GM19397 (cell line): Measurements from ENCODE around the gene TCERG1L.

ENCODE experiments used
- ATAC-seq: cut with Tn5 transposase; IDR thresholded peaks from one replicate; pipeline ENCODE4 v1.9.1; 2021; ENCODE audit warnings: mild to moderate bottlenecking, moderate library complexity; ENCODE audit not compliant: unreplicated experiment

Gene TCERG1L

GRCh38 chr10:131271195-131271880 lies 40.2 kb downstream of the TCERG1L start:
- ATAC-seq, result no peak

- ATAC-seq, result no peak
Observed at GRCh38 chr10:131270461-131271190, 40.9 kb downstream of the TCERG1L start.

DNA sequence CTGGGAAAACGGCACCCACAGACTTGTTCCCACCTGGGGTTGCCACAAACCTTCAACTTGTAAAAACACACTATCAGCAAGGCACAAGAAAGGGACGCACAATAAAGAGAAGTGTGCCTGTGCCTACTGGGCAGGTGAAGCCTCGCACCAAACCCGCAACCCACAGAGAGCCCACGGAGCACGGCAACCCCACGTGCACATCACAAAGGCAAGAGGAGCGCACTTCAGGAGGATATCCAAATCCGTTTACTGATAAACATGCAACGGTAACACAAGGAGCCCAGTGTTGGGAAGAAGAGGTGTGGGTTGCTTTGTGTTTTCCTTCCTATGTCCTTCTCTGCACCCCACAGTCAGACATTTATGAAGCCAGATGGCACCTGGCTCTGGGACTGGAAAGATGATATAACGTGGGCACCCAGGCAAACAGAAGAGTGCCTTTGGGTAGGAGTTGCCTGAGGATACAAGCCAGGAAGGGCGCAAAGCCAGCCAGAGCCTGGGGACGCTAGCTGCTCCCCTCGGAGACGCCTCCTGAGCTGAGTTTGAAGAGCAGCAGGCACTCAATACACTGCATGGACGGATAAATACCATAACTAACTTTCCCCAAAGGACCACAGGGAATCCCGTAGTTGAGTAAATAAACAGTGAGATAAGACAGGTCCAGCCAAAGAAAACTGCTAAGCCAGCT lies 41.6 kb downstream of the TCERG1L start:
- no peak for ATAC-seq

- ATAC-seq, result no peak
Observed at GRCh38 chr10:131267814-131268095, 43.8 kb downstream of the TCERG1L start.

DNA sequence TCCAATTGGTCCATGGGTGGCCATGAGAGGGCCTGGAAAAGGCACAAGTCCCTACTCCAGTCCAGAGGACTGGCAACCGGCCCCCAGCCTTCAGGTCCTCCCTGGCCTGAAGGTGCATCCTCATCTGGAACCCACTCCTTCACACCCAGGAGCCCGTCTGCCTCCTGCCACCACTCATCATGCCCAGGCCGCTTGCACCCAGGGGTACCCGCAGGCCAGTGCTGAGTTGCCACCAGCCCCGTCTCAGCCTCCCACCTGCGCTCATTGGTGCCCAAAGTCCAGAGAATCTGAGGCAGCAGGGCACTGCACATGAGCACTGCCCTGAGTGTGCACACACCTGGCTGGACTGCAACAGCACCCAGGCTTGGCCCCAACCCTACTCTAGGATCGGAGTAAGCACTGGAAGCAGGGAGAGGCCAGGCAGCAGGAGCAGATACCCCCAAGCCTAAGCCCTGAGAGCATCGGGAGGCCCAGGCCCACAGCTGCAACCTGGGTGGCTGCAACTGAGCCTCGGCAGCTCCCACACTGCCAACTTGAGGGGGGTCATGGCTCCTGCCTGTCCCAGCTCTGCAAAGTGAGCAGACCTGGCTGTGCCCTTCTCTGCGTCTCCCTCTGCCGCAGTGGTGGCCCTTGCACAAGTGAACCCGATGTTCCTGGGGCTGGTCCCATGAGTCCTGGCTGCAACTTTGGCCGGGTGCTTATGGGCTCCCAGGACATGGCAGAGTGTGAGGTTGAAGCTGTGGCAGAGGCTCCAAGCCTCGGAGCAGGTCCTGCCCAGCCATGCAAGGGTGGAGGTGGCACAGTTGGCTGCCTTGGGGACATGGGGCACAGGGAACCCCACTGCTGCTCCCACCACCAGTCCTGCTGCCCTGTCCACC lies 44.3 kb downstream of the TCERG1L start:
- no peak for ATAC-seq

DNA sequence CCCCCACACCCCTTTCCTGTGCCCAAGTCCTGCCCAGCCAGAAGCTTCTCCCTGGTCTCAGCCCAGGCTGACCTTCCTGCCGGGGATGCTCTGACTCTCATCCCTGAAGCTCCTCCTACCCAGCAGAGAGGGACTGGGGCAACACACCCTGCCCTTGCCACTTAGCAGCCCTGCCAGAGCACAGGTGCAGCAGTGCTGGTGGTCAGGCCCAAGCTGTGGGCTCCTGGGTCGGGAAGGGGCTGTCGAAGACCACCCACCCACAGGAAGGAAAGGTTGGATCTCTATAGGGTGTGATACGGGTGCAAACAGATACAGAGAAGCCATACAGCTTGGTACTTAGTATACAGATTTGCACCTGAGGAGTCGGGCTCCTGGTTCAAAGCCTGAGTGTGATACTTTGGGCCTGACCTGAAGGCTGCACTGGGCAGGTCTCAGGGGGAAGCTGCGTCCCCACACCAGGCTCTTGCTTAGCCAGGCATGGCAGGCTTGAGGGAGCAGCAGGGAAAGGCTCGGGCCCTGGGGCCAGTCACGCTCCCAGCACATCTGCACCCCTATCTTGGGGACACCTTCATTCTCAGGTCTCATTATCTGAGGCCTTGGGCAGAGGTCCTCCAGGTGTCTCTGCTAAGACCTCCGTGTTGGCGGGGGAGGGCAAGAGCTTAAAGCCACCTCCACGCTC lies 47.3 kb downstream of the TCERG1L start:
- ATAC-seq, result no peak

DNA sequence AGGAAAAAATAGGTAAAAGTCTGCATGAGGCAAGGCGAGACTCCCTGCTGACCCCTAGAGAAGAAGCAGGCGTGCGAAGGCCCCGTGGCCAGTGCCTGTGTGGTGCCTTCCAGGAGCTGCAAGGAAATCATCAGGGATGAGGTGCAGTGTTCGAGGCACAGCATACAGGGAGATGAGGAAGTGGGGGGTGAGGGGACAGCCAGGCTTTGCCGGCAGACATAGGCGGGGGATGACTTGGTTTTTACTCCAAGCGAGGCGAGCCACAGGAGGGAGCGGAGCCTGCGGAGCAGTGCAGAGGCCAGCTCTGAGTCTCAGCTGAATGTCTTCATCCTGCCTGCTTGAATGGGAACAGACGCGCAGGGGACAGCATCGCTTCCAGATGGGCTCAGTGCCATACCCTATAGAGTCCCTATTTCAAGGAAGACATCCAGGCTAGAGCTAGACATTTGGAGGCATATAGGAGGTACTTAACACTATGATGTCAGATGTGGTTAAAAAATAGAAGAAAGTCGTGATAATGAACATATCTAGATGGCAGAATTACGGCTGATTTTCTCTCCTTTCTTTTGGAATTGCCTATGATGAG lies 49.5 kb downstream of the TCERG1L start:
- no peak for ATAC-seq

- ATAC-seq, result no peak
Observed at GRCh38 chr10:131260452-131261211, 50.9 kb downstream of the TCERG1L start.

DNA sequence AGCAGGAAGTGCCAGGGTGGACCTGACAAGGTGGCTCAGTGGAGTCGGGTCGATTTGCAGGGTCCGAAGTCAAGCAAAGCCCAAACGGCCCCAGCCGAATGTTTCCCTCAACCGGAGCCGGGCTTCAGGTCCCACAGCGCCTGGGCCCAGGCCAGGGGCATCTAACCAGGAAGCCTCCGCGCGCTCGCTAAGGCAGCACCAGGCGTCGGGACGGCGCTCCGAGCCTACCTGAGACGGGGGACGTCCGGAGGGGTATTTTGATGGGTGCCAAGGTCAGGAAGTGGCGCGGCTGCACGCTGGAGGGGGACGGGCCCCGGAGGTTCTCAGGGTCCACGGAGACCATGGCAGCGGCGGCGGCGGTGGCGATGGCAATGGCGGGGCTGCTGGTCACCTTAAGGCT lies 51.5 kb downstream of the TCERG1L start:
- ATAC-seq, result no peak

DNA sequence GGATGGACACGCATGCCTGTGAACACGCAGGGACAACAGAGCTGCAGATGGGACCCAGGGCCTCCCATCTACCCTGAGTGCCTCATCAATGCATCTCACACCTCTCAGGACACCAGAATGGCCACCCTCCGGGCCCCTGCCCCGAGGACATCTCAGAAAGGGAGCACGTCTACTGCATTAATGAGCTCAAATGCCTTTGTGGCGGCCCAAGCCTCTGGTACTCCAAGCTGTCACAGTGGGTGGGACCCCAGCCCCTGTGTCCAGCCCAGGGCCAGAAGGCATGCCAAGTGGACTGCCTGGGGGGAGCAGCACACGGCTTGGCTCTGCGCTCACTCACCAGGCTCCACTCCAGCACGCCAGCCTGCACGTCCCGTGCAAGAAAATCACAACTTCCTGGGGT lies 52.0 kb downstream of the TCERG1L start:
- no peak for ATAC-seq

DNA sequence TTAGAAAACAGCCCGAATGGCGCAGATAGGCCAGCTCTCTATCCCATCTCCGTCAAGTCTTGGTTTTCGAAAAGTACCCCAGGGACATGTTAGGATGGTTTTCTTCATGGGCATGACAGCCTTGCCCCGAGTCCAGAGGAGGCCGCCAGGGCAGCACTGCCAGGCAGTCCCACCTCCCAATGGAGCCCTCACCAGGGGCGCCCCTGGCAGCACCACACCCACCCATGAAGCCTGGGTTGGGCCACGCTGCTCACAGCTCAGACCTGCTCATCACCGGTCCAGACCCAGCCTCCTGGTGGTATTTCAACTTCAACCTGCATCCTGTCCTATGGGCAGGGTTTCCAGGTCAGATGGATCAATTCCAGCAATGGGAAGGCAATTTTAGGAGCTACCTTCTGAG lies 53.3 kb downstream of the TCERG1L start:
- no peak for ATAC-seq

- ATAC-seq, result no peak
Observed at GRCh38 chr10:131257027-131257426, 54.5 kb downstream of the TCERG1L start.

DNA sequence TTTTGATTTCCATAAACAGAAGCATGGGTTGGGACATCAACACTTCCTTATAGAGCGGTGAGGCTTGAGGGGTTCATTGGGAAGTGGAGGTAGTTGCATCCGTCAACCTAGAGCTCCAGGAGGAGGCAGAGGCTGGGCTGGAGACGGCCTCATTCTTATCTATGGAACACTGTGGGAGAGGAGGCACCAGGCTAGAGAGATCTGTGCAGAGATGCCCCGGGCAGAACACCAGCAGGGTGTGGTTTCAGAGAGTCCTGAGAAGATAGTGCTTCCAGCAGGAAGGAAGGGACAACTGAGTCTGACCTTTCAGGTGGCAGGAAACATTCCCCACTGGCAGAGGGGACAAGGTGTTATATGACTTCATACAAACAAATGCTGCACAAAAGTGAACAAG lies 56.7 kb downstream of the TCERG1L start:
- no peak for ATAC-seq

DNA sequence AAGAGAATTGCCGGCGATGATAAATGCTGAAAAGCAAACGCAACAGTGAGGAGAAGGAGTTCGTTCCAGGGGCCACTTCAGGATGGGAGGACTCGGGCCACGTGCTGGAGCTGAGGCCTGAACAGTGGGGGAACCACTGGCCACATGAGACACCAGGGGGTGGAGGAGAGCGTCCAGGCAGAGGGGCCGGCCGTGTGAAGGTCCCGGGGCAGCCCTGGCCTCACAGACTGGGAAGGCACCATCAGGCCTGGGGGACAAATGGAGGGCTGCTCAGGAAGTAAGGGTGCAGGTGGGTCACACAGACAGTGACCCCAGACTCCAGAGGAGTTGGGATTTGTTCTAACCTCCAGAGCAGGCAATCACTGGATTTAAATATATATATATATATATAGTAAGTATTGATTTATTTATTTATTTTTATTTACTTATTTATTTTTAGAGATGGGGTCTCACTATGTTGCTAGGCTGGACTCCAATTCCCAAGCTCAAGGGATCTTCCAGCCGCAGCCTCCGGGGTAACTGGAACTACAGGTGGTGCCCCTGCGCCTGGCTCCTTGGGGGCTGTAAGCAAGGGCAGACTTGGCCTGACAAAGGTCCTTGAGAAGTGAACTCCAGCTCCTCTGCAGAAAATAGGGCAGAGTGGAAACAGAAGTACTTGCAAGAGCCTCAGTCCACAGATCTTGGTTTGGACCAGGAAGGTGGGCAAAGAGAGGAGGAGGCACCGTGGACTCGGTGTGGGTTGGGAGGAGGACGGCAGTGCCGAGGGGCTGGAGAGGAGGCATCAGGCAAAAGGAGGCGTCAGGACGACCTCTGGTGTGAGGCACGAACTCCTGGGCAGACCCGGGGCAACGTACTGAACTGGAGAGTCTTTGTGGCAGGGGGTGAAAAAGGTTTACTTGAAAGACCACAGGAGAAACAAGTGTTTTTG lies 57.3 kb downstream of the TCERG1L start:
- no peak for ATAC-seq

- ATAC-seq, result no peak
Observed at GRCh38 chr10:131252567-131253276, 58.8 kb downstream of the TCERG1L start.

DNA sequence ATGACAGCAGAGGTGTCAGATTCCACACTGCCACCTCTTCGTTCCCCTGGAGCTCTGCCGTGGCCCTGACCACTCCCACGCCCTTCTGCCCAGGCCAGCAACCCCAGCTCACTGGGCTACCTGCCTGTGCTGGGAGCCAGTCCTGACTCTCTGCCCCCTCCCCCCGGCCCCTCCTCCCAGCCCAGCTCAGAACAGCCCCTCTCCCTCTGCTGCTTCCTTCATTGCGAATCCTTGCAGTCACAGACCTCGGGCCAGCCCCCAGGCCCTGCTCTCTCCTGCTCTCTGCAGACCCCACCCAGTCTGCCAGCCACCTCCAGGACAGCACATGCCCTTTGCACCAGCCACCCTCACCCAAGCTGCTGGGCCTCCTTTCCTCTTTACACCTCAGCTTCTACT lies 60.4 kb downstream of the TCERG1L start:
- ATAC-seq, result no peak

GRCh38 chr10:131250454-131251145 lies 60.9 kb downstream of the TCERG1L start:
- no peak for ATAC-seq
